ENCODE measurements around the gene CERS1.

GRCh38 chr19:18904334-18905057 lies 8.5 kb upstream of the CERS1 start:
- no peak for TF ChIP-seq CTCF (IDR thresholded peaks at IDR 0.05)
- no peak for TF ChIP-seq EP300 (IDR thresholded peaks at IDR 0.05)

Measured in esophagus muscularis mucosa (tissue), 3 donors.